ENCODE data around the gene MBD3. TPM values are rescaled to one million over a fixed set of nuclear protein-coding genes. Genes with fewer than 3 reads are reported as not detected.

Gene MBD3
- total and polyA plus RNA-seq, 2 experiments from 2014 or later: 24.5 to 153 TPM

GRCh38 chr19:1613808-1614570, 21.3 kb upstream of the MBD3 start:
- Histone ChIP-seq H3K36me3 (ENCODE audit: low read depth) (peaks cover 5% of the 10 kb centered on the region; the same call in 1 of the 2 replicates), H3K4me1 (ENCODE audit: insufficient read depth) (no peaks in the 10 kb centered on the region), H4K20me1 (ENCODE audit: insufficient read depth) (no peaks in the 10 kb centered on the region), H3K79me2 (ENCODE audit: insufficient read depth) (no peaks in the 10 kb centered on the region), H3K27me3 (replicated peaks; ENCODE audit: insufficient read depth) (no peaks in the 10 kb centered on the region), H3K9me2 (ENCODE audit: insufficient read depth) (no peaks in the 10 kb centered on the region), H3K4me2 (ENCODE audit: unreplicated experiment) (no peak overlapping the region), H3K27ac (no peak overlapping the region), H2AFZ (no peak overlapping the region), H3K4me3 (no peak overlapping the region), H3F3A (ENCODE audit: insufficient read depth) (no peaks in the 10 kb centered on the region), H3K9ac (no peak overlapping the region), H3K9me3 (ENCODE audit: low read depth) (no peaks in the 10 kb centered on the region)
- no peak for DNase-seq
- in situ Hi-C loops (cut with MboI): no loop called here
- no peak for TF ChIP-seq EZH2phosphoT487 (IDR thresholded peaks at IDR 0.05; ENCODE audit: insufficient read depth, low read depth)
- TF ChIP-seq EZH2 (IDR thresholded peaks at IDR 0.05; ENCODE audit: insufficient read depth, poor library complexity, severe bottlenecking): no peak
- 93 to 95% methylated on average over 23 to 32 of the region's 32 CpGs for WGBS, 2 experiments (ENCODE audit: low coverage in 1 of 2, low lambda C conversion rate in 2 of 2, missing lambda C conversion rate in 2 of 2)

- no peak overlapping the region for H2AFZ ChIP-seq
- H3K4me3 ChIP-seq: no peak overlapping the region
- TF ChIP-seq EZH2phosphoT487 (IDR thresholded peaks at IDR 0.05; ENCODE audit: insufficient read depth, low read depth) (no peak), EZH2 (IDR thresholded peaks at IDR 0.05; ENCODE audit: insufficient read depth, poor library complexity, severe bottlenecking) (no peak)
- no peak for DNase-seq
- H3F3A ChIP-seq (ENCODE audit: insufficient read depth): no peaks in the 10 kb centered on the region
- no peaks in the 10 kb centered on the region for H3K4me1 ChIP-seq (ENCODE audit: insufficient read depth)
- peaks cover 5% of the 10 kb centered on the region; the same call in 1 of the 2 replicates for H3K36me3 ChIP-seq (ENCODE audit: low read depth)
- H3K27ac ChIP-seq: no peak overlapping the region
- 78 to 80% methylated on average over 9 of the region's 9 CpGs for WGBS, 2 experiments (ENCODE audit: low coverage in 1 of 2, low lambda C conversion rate in 2 of 2, missing lambda C conversion rate in 2 of 2)
- H4K20me1 ChIP-seq (ENCODE audit: insufficient read depth): no peaks in the 10 kb centered on the region
- in situ Hi-C loops (cut with MboI): no loop called here
- H3K27me3 ChIP-seq (replicated peaks; ENCODE audit: insufficient read depth): no peaks in the 10 kb centered on the region
- no peak overlapping the region for H3K4me2 ChIP-seq (ENCODE audit: unreplicated experiment)
- H3K9me2 ChIP-seq (ENCODE audit: insufficient read depth): no peaks in the 10 kb centered on the region
- no peaks in the 10 kb centered on the region for H3K9me3 ChIP-seq (ENCODE audit: low read depth)
- no peaks in the 10 kb centered on the region for H3K79me2 ChIP-seq (ENCODE audit: insufficient read depth)
- H3K9ac ChIP-seq: no peak overlapping the region
Measured at GRCh38 chr19:1613146-1613545, 20.5 kb upstream of the MBD3 start.

- Histone ChIP-seq H3K4me3 (no peak overlapping the region), H3K4me2 (ENCODE audit: unreplicated experiment) (no peak overlapping the region), H3K27ac (no peak overlapping the region), H3K36me3 (ENCODE audit: low read depth) (peaks cover 5% of the 10 kb centered on the region; the same call in 1 of the 2 replicates), H3K9me3 (ENCODE audit: low read depth) (no peaks in the 10 kb centered on the region), H4K20me1 (ENCODE audit: insufficient read depth) (no peaks in the 10 kb centered on the region), H3K4me1 (ENCODE audit: insufficient read depth) (no peaks in the 10 kb centered on the region), H3K27me3 (replicated peaks; ENCODE audit: insufficient read depth) (no peaks in the 10 kb centered on the region), H2AFZ (no peak overlapping the region), H3K79me2 (ENCODE audit: insufficient read depth) (no peaks in the 10 kb centered on the region), H3K9me2 (ENCODE audit: insufficient read depth) (no peaks in the 10 kb centered on the region), H3K9ac (no peak overlapping the region), H3F3A (ENCODE audit: insufficient read depth) (no peaks in the 10 kb centered on the region)
- DNase-seq: no peak
- in situ Hi-C loops (cut with MboI): no loop called here
- TF ChIP-seq EZH2phosphoT487 (IDR thresholded peaks at IDR 0.05; ENCODE audit: insufficient read depth, low read depth) (no peak), EZH2 (IDR thresholded peaks at IDR 0.05; ENCODE audit: insufficient read depth, poor library complexity, severe bottlenecking) (no peak)
- WGBS, 2 experiments (ENCODE audit: low coverage in 1 of 2, low lambda C conversion rate in 2 of 2, missing lambda C conversion rate in 2 of 2): 92 to 94% methylated on average over 37 to 38 of the region's 39 CpGs
Measured at GRCh38 chr19:1612114-1613086, 19.7 kb upstream of the MBD3 start.

GRCh38 chr19:1611353-1611752, 18.7 kb upstream of the MBD3 start:
- Histone ChIP-seq H3K4me1 (ENCODE audit: insufficient read depth) (peaks cover 3% of the 10 kb centered on the region; the same call in 1 of the 2 replicates), H3K9me3 (ENCODE audit: low read depth) (no peaks in the 10 kb centered on the region), H3K4me2 (ENCODE audit: unreplicated experiment) (no peak overlapping the region), H3K27me3 (replicated peaks; ENCODE audit: insufficient read depth) (no peaks in the 10 kb centered on the region), H3K79me2 (ENCODE audit: insufficient read depth) (no peaks in the 10 kb centered on the region), H2AFZ (no peak overlapping the region), H3K9ac (no peak overlapping the region), H3K36me3 (ENCODE audit: low read depth) (0 out of 2 replicates have a peak, but pooled peaks cover under 1% of the 10 kb centered on the region), H3K27ac (no peak overlapping the region), H3K4me3 (no peak overlapping the region), H4K20me1 (ENCODE audit: insufficient read depth) (no peaks in the 10 kb centered on the region), H3F3A (ENCODE audit: insufficient read depth) (peaks cover 8% of the 10 kb centered on the region), H3K9me2 (ENCODE audit: insufficient read depth) (no peaks in the 10 kb centered on the region)
- WGBS, 2 experiments (ENCODE audit: low coverage in 1 of 2, low lambda C conversion rate in 2 of 2, missing lambda C conversion rate in 2 of 2): 97 to 98% methylated on average over 9 to 15 of the region's 15 CpGs
- in situ Hi-C loops (cut with MboI): no loop called here
- TF ChIP-seq EZH2 (IDR thresholded peaks at IDR 0.05; ENCODE audit: insufficient read depth, poor library complexity, severe bottlenecking) (no peak), EZH2phosphoT487 (IDR thresholded peaks at IDR 0.05; ENCODE audit: insufficient read depth, low read depth) (no peak)
- DNase-seq: no peak

Measured in GM23248 (cell line).